GM12872 (cell line): ENCODE measurements around the gene CSDE1.

ENCODE experiments used
- TF ChIP-seq, protein P1 (sequence below): IDR thresholded peaks from 3 replicates; pipeline ENCODE4 v1.5.1; 2011; ENCODE audit warnings: low read depth, mild to moderate bottlenecking, low read length, moderate library complexity; ENCODE audit not compliant: insufficient read depth

The CSDE1 gene

DNA sequence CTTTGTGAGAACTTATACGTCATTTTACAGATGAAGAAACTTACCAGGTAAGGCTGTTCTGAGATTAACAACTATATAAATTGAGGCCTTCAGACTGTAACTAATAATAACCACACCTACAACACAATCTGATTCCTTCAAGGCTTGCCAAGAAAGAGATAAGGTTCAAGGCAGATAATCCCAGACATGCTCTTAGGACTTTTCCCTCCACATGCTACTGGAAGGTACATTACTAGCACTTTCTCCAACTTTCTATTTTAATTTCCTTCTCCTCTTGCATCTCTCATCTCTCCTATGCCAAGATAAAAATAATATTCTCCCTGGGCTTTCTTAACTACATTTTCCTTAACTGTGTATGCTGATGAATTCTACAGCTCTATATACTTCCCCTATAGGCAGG is 22.3 kb downstream of the CSDE1 start:
- TF ChIP-seq, protein P1, sequence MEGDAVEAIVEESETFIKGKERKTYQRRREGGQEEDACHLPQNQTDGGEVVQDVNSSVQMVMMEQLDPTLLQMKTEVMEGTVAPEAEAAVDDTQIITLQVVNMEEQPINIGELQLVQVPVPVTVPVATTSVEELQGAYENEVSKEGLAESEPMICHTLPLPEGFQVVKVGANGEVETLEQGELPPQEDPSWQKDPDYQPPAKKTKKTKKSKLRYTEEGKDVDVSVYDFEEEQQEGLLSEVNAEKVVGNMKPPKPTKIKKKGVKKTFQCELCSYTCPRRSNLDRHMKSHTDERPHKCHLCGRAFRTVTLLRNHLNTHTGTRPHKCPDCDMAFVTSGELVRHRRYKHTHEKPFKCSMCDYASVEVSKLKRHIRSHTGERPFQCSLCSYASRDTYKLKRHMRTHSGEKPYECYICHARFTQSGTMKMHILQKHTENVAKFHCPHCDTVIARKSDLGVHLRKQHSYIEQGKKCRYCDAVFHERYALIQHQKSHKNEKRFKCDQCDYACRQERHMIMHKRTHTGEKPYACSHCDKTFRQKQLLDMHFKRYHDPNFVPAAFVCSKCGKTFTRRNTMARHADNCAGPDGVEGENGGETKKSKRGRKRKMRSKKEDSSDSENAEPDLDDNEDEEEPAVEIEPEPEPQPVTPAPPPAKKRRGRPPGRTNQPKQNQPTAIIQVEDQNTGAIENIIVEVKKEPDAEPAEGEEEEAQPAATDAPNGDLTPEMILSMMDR = no peak

DNA sequence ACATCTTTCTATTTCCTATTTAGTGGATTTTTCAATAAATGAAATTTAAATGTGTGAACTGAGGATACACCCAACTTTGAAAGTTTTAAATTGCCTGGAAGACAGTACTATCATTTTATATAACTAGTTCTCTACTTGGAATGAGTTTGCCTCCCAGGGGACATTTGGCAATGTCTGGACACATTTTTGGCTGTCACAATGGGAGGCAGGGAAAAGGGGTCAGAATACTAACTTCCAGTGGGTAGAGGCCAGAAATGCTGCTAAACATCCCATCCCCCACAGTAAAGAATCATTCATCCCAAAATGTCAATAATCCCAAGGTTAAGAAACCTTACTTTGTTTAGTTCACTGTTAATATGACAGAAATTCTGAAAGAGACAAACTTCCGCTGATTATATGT is 28.0 kb downstream of the CSDE1 start:
- TF ChIP-seq, protein P1 = no peak

DNA sequence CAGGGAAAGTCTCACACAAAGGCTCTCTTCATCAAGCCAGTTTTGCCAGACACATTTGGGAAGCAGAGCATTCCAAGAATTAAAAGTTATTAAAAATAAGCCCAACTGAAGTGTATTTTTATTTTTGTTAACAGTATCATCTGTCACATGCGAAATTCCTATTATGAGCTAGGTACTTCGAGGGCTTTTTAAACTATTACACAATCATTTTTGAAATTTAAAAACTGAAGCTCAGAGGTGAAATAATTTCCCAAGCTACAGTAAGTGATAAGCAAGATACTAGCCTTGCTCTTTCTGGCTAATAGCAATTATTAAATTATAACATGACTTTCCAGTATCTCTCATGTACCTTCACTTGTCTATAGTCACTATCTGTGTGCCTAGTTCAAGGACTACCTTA is 29.2 kb downstream of the CSDE1 start:
- TF ChIP-seq, protein P1 = no peak

DNA sequence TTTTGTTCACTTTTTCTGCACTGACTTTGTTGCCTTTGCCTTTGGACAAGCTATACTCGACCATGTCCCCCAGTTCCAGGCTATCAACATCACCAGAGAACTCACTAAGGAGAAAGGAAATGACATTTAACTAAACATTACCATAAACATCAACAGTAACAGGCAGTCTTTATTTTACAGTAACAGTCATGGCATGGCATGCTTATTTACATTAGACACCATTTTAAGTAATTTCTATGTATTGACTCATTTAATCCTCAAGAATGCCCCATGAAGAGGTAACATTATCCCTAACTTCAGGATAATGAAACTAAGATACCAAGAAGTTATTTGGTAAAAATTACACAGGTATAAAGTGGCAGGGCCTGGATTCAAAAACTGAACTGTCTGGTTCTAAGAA is 32.6 kb downstream of the CSDE1 start:
- TF ChIP-seq, protein P1 = no peak

DNA sequence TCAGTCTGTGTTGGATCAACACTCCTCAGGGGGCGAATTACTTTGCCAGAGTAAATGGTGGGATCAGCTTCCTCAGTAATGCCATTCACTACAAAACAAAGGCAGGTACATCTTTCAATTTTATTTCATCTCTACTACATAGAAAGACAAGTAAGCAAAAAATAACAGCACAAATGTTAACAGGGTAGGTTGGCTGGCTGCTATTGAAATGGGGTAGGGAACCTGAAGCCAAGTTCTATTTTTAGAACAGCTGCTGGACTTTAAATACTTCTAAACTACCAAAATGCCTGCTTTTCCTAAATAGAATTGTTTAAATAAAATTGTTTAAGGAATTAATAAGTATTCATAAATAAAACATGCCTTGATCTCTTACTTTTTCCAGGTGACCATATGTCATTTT is 33.9 kb downstream of the CSDE1 start:
- TF ChIP-seq, protein P1 = no peak

DNA sequence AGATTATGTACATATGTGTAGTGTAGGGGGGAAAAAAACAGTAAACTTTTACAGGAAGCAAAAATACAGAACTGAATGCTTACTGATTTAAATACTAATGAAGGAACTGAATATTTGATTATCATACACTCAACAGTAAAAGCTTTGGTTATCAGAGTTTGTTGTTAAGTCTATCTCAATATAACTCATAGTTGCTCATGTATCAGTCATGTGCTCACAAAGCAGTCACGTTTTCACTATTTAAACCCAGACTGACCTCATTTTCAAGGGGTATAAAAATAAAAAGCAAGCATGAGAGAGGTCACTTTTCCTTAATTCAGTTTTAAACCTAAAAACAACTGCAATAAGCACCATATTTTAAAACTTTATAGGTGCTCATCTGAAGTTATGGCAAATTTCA is 34.3 kb downstream of the CSDE1 start:
- TF ChIP-seq, protein P1 = no peak

DNA sequence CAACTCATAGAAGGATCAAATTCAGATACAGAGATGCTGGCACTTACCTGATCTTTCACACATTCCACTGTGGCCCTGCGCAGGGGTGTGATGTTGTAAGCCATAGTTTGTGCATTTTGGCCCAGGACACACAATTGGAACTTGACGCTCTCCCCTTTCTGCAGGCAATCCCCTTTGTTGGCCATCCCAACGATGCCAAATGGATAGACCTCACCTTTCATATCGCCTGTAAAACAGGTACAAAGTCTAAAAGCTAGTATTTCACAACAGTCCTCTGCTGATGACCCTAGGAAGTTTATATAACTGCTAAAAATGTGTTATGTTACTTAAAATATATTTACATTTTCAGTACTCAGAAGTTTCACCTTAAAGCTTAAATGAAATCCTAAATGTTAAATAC is 37.3 kb downstream of the CSDE1 start:
- TF ChIP-seq, protein P1 = no peak

DNA sequence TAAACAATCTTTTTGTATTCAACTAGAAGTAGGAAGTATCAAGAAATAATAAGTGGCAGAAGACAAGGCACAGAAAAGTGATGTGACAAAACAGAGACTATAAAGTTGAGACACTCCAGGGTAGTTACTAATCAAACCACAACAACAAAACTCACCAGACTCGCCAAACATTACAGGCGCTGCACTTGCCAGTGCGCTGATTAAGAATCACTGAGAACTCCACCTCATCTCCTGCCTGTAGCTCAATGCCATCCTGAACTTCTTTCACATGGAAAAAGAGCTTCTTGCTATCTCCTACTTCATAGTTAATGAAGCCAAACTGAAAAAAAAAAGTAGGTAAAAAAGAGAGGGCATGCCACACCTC is 38.4 kb downstream of the CSDE1 start:
- TF ChIP-seq, protein P1 = no peak
